ENCODE results near the gene BTBD2. TPM values are rescaled to one million over a fixed set of nuclear protein-coding genes. Genes with fewer than 3 reads are reported as not detected.

BTBD2 gene
- total RNA-seq, 1 donor from 2014 or later, result 61.4 TPM

DNA sequence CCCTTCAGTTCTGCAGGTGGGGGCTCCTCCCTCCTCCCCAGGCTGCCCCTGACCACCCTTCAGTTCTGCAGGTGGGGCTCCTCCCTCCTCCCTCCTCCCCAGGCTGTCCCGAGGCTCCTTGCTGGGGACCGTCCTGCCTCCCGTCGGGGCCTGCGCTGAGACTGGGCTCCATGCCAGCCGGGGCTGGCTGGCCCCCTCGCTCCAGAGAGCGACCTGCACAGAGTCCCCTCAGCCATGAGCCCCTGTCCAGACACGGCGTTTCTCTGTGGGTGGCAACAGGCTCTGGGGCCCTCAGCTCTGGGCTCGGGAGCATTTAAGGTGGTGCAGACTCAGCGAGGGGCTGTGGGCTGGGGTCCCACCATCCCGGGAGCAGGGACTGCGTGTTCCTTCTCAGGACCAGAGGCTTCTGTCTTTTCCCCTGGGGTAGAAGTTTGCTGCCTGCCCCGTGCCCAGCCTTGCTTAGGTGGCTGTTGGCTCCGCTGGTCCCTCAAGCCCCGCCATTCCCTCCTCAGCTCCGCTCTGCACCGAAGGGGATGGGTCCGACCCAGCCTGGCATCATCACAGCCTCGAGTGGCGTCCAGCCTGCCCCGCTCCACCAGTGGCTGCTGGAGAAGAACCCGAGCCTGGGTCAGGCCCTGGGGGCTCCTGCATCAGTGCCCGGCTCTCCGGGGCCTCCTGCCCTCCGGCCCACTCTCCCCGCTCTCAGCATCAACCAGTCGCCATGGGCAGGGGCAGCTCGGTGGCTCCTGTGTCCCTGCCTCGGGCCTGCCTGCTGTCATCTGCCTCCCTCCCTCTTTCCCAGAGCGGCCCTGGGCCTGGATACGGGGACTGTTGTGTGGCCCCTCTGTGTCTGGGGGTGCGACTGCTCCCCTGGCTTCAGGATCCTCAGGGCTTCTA lies 47.0 kb downstream of the BTBD2 start:
- DNase-seq (ENCODE audit: low spot score), result no peak

DNA sequence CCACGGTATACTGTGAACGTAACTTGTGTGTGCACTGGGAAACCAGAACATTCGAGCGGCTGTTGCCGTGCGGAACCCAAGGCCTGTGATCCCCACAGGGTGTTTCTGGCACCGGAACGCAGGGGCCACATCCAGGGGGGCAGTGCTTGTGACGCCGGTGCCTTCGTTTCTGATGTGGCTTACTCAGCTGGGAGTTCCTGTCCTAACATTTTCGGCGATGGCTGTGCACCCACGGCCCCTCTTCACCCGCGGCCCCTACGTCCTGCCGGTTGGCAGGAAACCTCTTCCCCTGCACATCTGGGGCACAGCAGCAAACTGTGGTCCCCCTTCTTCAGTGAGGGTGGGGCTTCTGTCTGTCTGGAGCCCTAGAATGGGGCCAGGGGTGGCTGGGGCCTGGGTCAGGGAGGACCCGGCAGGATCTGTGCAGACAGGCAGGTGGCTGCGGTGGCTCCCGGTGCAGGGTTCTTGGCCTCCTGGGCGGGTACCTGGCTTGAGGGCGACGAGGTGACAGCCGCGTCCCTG lies 48.4 kb downstream of the BTBD2 start:
- DNase-seq (ENCODE audit: low spot score), result no peak

DNA sequence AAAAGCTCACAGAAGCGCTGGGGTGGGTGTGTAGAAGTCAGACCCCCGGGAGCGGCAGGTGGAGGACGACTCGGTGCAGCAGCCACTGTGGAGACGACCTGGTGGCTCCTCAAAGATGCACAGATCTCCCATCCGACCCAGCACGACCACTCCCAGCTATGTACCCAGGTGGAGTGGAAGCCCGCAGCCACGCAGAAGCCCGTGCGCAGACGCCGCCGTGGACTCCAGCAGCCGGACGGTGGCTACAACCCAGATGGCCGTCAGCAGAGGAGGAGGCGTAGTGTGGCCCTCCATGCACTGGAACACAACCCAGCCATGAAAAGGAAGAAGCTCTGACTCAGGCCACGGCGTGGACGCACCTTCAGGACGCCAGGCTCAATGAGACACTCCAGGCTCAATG lies 52.8 kb downstream of the BTBD2 start:
- no peak for DNase-seq (ENCODE audit: low spot score)

DNA sequence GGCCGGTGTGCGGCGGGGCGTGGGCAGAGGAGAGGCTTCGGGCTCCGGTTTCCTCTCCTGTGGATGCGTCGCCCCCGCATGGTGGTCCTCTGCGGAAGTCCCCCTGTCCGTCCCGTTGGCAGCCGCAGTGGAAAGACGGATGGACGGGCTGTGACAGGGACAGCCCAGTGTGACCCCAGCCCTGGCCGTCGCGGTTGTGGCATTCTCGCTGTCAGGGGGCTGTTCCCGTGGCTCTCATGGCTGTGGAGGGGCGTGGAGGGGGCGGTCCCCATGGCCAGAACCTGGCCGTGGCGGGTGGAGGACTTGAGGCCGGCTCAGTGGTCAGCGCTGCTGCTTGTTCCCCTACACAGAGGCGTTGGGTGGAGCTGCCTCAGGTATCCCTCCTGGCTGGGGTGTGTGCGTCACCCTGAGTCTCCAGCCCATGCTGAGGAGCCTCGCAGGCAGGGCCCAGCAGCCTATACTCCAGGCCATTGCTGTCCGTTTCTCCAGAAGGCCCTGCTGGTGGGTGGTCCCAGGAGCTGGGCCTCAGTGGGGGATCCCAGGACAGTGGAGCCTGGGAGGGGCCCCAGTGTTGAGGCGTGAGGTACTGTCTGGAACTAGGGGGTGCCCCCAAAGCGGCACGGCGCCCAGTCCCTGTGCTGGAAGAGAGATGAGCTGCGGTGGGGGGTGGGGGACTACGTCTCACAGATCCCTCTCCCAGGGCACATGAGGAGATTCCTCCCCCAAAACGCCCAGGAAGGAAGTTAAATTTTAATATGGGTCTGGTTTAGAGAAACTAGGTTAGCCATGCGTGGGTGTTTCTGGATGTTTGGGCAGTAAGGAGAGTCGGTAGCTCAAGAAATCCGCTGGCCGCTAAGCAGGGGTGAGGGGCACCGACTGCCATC lies 54.3 kb downstream of the BTBD2 start:
- no peak for DNase-seq (ENCODE audit: low spot score)

DNA sequence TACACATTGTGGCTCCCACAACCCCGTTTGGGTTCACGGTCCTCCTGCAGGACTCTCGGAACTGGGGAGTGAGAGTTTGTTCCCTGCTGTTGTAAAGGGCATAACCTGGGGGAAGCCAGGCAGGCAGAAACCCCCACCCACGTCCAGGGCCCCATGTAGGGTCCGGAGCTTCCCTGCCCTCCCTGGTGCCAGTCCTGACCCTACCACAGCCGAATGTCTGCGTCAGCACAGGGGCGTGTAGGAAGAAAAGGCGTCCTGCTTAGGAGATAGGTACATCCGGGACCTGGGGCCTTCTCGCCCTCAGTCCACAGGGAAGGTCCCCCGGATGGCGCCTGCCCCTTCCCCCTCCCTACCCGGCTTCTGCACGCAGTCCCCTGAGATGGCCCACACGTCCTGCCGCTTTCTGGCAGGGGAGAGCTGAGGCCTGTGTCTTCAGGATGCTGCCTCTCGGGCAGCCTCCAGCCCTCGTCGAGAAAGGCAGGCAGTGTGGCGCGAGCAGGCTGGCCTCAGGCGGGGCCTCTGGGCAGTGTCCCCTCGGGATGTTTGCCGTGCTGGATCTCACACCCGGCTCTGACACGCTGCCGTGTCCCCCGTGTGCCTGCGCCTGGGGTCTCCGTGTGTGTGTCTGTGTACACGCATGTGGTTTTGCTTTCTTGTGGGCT lies 55.5 kb downstream of the BTBD2 start:
- no peak for DNase-seq (ENCODE audit: low spot score)

DNA sequence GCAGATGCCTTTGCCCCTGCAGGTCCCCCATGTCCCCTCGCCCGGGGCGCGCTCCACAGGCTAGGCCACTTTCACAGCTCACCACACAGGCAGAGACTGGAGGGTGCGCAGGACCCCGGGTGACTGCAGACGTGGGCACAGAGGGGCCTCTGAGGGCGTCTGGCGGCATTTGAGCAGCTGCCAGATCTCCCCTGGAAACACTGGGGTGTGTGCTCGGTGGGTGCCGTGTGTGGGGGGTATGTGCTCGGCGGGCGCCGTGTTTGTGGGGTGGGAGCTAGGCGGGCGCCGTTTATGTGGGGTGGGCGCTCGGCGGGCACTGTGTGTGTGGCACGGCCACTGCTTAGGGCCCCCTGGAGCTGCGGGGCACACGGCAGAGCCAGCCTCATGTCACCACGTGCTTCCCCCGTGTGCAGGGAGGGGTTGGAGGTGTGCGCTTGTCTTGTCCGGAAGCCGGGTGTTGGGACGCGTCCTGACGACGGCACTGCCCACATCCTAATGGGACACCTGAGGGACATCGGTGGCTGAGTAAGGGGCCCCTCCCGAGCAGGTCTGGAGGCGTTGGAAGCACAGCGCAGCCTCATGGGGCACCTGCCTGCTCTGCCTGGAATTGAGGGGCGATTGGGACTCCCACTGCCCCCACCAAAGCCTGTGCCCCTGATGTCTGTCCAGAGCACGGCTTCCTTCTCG lies 57.8 kb downstream of the BTBD2 start:
- no peak for DNase-seq (ENCODE audit: low spot score)

DNA sequence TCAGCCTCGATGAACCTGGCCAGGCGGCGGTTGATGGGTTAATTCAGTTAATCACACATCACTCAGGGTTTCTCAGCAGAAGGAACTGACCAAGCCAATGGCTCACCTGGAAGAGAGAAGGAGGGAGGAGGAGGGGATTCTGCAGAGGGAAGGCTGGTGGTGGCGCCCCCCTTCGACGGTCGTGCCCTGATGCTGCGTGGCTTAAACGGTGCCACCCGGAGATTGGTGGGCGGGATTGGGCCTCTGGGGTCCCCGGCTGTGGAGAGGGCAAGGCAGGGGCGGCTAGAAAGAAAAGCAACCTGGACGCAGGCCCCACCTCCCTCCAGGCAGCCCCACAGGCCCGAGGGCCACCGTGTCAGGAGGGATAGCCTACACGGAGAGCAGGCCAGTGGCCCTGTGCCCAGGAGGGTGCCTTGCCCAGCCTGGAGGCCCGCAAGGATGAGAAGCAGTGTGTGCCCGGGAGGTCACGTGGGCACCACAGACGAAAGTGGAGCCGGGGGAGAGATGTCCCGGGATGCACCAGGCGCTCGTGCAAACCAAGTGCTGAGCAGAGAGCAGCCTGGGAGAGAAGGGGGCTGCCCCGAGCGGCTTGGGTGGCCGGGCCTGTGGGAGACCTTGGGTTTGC lies 58.5 kb downstream of the BTBD2 start:
- DNase-seq (ENCODE audit: low spot score), result no peak

DNA sequence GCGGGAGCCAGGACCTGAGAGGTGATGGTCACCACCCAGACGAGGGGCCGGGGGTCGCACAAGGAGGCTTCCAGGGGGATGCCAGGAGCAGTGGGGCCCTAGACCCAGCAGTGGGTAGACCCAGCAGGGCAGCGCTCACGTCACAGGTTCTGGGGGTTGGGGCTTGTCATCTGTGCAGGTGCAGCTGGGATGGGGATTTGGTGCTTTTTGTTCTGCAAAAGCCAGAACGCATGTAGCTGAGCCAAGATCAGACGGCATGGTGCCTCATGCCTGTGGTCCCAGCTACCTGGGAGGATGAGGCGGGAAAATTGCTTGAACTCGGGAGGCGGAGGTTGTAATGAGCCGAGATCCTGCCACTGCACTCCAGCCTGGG lies 59.4 kb downstream of the BTBD2 start:
- DNase-seq (ENCODE audit: low spot score), result no peak

DNA sequence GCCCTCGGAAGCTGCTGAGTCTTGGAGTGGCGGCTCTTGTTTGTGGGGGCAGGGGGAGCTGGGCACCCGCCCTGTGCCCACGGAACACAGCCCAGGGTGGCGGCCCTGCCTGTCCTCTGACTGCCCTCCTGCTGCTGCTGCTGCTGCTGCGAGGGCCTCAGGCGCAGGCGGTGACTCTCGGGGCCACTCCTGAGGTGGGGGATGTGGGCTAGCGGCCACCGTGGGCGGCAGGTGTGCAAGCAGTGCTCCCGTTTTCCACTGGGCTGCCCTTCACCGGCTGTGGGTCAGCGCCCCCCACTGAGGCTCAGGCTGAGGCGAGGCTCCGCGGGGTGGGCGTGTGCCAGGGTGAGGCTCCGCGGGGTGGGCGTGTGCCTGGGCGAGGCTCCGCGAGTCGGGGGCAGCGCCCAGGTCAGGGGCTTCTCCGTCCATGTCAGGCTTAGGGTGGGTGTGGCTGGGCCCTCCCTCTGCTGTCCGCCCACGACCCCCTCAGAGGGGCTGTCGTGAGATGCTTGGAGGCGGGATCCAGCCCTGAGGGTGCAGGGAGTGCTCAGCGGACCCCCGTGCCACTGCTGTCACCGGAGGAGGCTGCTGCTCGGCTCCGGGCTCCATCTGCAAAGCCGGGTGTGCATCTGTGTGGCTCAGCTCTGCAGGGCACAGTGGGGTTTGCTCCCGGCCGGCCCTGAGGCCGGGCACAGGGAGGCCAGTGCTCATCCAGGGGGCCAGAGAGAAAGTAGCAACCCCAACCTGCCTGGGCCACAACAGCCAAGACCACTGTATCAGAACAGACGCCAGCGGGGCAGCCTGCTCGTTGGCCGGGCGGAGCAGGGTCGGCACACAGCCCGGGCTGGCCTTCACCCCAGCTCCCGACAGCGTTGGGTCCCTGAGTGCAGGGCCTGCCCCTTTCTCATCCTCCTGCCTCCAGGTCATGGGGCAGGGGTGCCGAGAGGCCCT lies 60.1 kb downstream of the BTBD2 start:
- DNase-seq (ENCODE audit: low spot score), result no peak

DNA sequence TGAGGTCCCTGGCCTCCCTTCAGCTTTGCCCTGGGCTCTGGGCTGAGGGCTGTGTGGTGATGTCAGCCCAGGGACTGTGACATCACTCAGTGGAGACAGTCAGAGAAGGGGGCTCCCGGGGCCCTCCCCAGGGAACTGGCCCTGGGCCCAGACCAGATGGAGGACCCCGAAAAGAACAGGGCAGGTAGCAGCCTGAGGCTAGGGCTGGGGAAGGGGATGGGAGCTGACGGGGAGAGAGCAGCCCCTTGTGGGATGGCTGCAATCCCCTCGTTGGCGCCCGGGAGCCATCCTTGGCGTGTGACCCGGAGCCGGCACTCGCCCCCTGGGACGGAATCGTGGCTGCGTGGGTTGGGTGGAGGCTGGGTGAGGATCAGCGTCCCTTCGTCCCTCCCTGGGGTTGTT lies 61.0 kb downstream of the BTBD2 start:
- DNase-seq (ENCODE audit: low spot score), result no peak

DNA sequence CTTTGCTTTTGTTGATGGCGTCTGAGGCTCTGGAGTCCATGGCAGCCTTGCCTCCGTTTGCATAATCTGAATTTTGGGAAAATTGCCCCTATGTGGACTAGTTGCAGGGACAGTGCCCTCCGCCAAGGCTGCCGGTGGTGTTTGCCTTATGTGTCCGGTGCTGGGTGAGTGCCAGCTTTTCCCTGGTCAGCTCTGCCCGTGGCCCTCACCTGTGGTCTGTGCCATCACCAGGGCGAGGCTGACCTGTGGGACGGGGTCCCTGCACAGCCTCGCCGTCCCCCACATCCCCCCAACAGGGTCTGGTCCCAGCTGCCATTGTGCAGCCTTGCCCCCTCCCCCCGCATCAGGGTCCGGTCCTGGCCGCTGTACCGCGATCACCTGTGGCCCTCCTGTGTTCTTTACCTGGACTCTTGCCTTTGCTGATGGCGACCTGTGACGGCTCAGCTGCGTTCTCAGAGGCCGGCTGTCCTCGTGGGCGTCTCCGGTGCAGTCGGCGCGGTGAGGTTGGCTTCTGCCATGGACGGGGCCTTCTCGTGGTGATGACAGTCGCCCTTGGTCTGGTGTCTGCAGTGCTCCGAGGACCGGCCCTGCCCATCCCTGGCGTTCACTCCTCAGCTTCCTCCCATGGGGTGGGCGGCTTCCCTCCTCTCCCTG lies 61.9 kb downstream of the BTBD2 start:
- no peak for DNase-seq (ENCODE audit: low spot score)

DNA sequence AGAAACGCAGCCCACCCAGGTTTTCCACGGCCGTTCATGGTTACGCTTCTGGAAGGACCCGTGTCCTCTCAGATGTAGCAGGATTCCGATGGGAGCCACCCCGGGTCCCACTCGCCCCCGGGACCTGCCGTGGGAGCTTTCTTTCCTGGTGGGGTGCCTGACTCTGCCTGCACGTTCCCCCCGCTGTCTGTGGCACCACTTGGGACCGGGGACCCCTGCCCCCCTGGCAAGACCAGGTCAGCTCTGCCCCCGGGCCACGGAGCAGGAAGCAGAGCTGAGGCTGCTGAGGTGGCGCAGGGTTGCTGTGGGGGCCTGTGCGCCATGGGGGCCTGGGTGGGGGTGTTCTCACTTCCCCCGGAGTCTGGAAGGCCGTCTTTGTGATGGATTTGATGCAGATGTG lies 62.5 kb downstream of the BTBD2 start:
- no peak for DNase-seq (ENCODE audit: low spot score)

DNA sequence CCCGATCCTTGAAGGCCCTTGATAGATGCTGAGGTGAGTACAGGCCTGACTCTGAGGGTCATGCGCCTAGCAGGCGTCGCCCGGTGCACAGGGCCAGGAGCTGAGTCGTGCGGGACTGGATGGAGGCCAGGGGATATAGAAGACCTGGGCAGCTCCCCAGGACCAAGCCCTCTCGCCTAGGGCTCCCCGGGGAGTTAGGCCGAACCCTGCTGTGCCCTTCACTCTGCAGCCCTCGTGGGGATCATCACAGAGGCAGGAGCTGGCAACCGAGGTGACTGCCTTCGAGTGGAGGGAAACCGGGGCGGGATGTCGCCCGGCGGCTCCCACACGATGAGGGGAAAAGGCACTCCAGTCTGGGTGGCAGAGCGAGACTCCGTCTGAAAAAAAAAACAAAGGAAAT lies 62.9 kb downstream of the BTBD2 start:
- DNase-seq (ENCODE audit: low spot score), result no peak

DNA sequence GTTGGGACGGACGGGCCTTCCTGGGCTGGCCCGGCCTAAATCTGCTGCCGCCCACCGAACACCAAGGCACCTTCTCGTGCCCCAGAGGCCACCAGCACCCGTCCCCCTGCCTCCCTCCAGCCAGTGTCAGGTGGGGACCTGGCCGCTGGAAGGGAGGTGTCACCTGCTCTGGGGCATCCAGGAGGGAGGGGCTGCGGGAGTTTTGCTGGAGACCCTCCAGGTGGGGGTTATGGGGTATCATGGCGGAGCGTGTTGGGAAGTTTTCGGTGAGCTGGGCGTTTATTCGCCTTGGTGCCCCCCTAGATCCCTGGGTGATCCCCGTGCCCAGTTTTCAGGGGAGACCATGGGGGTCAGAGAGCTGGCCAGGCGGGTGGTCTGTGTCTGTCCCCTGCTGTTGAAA lies 64.9 kb downstream of the BTBD2 start:
- no peak for DNase-seq (ENCODE audit: low spot score)

DNA sequence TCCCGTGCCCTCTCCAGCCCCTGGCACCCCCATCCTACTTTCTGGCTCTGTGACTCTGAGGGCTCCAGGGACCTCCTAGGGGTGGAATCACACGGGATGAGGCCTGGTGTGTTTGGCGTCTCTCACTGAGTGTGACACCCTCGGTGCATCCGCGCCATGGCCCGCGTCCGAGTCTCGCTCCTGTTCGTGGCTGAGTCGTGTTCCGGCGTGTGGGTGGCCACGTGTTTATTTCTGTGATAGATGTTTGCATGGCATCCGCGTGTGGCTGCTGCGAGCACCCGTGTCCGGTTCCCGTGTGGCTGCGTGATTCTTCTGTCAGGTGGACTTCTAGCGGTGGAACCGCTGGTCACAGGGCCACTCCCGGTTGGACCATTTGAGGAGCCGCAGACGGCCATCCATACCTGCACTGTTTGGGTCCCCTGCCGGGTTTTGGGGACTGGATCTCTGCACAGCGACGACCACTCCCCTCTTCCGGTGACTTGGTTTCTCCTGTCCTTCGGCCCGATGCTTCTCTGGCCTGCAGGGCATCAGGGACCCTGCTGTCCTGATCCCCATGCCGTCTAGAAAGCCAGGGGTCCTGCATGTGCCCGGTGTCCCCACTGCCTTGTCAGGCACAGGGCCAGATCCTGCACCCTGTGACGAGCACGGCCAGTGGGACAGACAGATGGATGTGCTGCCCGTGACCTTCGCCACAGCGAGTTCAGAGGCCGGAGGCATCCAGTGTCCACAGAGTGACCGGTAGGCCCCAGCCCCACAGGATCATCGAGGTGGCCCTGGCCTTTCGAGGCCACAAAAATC lies 66.0 kb downstream of the BTBD2 start:
- DNase-seq (ENCODE audit: low spot score), result no peak

DNA sequence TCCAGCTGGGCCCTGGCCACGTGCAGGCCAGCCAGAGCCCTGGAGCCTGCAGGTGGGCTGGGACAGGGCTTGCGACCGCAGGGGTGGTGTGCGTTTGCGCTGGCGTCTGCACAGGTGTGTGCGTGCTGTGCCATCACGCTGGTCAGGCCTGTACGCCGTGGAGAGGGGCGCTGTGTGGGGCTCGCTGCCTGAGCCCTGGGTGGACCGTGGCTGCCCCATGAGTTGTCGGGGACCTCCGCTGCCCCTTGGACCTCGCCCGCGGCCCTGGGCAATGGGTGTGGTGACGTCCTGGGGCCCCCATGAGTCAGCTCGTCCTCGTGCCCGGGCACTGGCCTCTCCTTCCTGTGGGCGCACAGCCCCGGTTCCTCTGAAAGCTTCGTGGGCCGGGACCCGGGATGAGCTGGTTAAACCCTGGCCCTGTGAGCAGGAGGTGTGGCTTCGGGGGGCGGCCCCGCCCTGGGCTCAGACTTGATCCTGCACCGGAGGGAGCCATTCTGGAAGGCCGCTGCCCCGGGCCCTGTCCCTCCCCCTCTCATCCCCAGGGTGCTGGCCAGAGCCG lies 67.8 kb downstream of the BTBD2 start:
- DNase-seq (ENCODE audit: low spot score), result no peak

DNA sequence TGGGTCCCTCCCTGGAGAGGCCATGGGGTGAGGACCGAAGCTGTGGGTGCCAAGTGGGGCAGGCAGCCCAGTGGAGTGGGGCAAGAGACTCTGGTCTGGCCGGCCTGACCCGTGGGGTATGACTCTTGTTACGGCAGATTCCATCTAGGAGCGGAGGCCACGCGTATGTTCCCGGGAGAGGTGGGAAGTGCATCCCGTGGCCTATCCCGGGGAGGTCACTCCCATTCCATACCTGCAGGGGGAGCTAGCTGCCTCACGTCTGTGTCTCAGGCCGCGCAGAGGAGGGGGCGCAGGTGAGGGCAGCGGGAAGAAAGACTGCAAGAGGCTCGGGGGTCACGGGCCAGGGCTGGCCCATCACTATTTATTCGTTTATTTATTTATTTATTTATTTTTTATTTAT lies 69.6 kb downstream of the BTBD2 start:
- no peak for DNase-seq (ENCODE audit: low spot score)
